GM11168 (cell line): ENCODE measurements around the gene SMARCAD1.

Experiments
- in situ Hi-C: fragments of 300-500 bp; cut with MboI; formaldehyde crosslinking; loops from one replicate; pipeline ENCODE4 v1.12.0; 2022; ENCODE audit warnings: low sequenced_read_pairs; ENCODE audit not compliant: unreplicated experiment

Gene SMARCAD1, protein sequence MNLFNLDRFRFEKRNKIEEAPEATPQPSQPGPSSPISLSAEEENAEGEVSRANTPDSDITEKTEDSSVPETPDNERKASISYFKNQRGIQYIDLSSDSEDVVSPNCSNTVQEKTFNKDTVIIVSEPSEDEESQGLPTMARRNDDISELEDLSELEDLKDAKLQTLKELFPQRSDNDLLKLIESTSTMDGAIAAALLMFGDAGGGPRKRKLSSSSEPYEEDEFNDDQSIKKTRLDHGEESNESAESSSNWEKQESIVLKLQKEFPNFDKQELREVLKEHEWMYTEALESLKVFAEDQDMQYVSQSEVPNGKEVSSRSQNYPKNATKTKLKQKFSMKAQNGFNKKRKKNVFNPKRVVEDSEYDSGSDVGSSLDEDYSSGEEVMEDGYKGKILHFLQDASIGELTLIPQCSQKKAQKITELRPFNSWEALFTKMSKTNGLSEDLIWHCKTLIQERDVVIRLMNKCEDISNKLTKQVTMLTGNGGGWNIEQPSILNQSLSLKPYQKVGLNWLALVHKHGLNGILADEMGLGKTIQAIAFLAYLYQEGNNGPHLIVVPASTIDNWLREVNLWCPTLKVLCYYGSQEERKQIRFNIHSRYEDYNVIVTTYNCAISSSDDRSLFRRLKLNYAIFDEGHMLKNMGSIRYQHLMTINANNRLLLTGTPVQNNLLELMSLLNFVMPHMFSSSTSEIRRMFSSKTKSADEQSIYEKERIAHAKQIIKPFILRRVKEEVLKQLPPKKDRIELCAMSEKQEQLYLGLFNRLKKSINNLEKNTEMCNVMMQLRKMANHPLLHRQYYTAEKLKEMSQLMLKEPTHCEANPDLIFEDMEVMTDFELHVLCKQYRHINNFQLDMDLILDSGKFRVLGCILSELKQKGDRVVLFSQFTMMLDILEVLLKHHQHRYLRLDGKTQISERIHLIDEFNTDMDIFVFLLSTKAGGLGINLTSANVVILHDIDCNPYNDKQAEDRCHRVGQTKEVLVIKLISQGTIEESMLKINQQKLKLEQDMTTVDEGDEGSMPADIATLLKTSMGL

GRCh38 chr4:94207469-94208224, at the start of gene SMARCAD1:
Gene SMARCAD1, plus strand, starts transcription at chr4:94207865. Its CDS starts 530 bp downstream, at chr4:94208395.
- in situ Hi-C loops = no loop called here

GRCh38 chr4:94158883-94159282, 48.8 kb upstream of the SMARCAD1 start:
- in situ Hi-C loops = no loop called here

DNA sequence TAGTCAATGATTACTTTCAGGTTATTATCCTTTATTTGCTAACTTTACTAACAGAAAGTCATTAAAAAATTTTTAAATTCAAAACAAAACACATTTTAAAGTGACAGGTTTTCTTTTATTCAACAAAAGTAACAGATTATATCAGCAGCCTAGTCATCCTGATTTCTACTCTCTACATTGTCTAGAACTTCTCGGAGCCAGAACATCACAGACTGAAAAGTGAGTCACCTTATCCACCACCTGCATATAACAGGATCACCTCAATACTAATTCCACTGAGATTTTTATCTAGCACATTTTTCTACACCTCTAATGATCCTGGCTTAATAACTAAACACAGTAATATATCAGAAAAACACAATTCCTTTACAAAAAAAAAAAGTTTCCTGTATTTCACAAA, 47.9 kb upstream of the SMARCAD1 start:
- in situ Hi-C loops = no loop called here

DNA sequence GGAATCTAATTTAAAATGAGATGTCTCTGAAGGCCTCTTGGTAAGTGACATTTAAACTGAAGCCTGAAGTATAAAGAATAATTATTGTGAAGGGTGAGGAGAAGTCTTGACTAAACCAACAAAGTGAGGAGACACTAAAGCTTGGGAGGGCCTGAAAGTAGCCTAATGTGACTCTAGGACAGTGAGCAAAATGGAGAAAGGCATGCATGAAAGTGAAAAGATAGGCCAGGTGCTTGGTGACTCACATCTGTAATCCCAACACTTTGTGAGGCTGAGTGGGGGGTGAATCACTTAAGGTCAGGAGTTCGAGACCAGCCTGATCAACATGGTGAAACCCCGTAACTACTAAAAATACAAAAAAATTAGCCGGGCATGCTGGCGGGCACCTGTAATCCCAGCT, 46.9 kb upstream of the SMARCAD1 start:
- in situ Hi-C loops = no loop called here

- in situ Hi-C loops = no loop called here
Observed at GRCh38 chr4:94165256-94165655, 42.4 kb upstream of the SMARCAD1 start.

GRCh38 chr4:94168321-94168720, 39.3 kb upstream of the SMARCAD1 start:
- in situ Hi-C loops = no loop called here

DNA sequence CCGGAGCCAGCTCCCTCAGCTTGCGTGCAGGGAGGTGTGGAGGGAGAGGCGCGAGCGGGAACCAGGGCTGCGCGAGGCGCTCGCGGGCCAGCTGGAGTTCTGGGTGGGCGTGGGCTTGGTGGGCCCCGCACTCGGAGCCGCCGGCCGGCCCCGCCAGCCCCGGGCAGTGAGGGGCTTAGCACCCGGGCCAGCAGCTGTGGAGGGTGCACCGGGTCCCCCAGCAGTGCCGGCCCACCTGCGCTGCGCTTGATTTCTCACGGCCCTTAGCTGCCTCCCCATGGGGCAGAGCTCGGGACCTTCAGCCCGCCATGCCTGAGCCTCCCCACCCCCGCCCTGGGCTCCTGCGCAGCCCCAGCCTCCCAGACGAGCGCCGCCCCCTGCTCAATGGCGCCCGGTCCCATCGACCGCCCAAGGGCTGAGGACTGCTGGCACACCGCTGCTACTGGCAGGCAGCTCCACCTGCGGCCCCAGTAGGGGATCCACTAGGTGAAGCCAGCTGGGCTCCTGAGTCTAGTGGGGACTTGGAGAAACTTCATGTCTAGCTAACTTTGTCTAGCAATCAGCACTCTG, 37.8 kb upstream of the SMARCAD1 start:
- in situ Hi-C loops = no loop called here

DNA sequence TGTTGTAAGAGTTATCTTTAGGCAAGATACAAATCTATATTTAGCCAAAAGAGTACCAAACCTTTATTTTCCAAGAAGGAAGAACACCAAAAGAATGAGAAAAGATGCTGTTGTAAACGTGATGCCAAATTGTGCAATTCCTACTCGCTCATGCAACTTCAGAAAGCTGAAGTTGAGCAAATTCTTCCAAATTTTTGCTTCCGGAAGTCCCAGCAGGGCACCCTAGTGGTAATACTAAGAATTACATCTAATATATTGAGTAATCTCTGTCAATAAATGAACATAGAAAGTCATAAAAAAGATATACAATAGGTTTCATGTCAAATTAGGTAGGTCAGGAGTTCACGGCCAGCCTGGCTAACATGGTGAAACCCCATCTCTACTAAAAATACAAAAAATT, 36.0 kb upstream of the SMARCAD1 start:
- in situ Hi-C loops = no loop called here

GRCh38 chr4:94175553-94176261, 32.0 kb upstream of the SMARCAD1 start:
- in situ Hi-C loops = no loop called here

DNA sequence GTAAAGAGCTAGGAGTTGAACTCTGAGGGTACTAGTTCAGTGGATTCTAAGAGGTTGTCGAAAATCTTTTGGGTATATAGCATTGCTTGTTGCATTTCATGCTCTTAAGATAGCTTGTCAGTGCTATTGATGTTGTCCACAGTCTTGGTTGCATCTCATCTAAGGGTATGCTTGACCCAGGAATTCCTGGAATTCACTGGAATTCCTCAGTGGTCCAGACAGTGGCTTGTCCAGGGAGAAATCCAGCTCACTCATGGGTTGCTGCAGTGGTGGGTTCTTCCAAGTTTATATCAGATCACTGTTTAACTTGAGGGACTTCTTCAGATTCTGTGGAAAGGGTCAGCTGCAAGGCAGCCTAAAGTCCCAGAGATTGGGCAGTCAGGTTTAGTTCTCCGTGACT, 29.8 kb upstream of the SMARCAD1 start:
- in situ Hi-C loops = no loop called here

DNA sequence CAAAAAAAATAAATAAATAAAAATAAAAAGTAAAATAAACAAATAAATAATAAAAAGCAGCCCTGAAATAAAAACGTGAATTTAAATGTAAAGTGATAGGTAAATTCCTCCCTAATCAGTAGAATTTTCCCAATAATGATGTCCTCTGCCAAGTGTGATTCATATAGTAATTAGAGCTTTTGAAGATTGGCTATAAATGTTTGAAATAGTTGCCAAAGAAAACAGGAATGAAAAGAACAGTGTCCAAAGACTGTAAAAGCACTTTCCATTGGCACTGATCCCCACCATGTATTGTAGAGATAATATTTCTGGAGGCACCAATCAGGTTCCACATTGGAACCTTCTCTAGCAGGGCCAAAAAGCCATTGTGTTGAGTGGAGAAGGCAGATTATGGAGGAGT, 25.9 kb upstream of the SMARCAD1 start:
- in situ Hi-C loops = no loop called here

GRCh38 chr4:94202769-94203168, 4.9 kb upstream of the SMARCAD1 start:
- in situ Hi-C loops = no loop called here

DNA sequence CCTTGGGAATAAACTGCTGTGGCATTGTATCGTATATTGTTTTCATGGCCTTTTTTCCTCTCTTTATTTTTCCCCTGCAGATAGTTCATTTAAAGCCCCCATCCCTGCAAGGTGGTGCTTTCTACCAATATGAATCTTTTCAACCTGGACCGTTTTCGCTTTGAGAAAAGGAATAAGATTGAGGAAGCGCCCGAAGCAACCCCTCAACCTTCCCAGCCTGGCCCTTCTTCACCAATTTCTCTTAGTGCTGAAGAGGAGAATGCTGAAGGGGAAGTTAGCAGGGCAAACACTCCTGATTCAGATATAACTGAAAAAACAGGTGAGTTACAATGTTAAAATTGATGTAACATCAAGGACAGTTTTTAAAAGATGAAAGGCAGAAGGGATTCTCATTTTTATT, 601 bp downstream of the SMARCAD1 start:
- in situ Hi-C loops = no loop called here

DNA sequence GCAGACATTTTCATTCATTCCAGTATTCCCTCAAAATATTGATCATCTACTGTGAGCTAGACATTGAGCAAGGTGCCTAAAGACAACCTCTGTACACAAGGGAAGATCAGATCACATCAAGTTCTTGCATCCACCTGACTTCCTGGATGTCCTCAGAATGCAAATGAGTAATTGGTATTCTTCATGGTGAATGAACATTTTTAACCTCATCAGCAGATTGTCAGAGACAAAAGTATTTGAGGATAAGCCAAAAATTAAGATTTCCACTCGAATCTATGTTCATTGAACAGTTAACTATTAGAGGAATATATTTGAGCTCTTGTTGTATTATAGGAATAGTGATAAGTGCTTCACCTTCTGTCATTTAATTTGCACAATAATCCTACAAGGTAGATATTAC, 1.3 kb downstream of the SMARCAD1 start:
- in situ Hi-C loops = no loop called here

GRCh38 chr4:94211861-94212260, 4.2 kb downstream of the SMARCAD1 start:
- in situ Hi-C loops = no loop called here

- in situ Hi-C loops = no loop called here
Observed at GRCh38 chr4:94214703-94215319, 7.1 kb downstream of the SMARCAD1 start.

- in situ Hi-C loops = no loop called here
Observed at GRCh38 chr4:94216394-94216793, 8.7 kb downstream of the SMARCAD1 start.

DNA sequence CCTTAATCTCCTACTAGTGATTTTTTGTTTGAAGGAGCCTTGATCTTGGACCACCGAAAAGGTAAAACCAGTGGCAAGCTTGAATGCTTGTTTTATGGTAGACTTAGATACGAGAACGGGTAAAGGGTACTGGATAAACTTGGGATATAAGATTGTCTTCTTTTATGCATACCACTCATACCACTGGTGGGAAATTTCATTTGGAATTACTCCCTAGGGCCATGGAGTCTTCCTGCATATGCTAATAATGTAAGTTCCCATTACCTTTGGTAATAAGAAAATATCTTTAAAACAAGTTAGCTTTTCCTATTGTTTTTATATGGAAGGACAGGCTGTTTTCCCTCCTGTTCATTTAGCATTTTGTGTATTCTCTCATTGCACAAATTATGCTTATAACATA, 11.7 kb downstream of the SMARCAD1 start:
- in situ Hi-C loops = no loop called here

- in situ Hi-C loops = no loop called here
Observed at GRCh38 chr4:94221916-94222315, 14.3 kb downstream of the SMARCAD1 start.
